Measurements from ENCODE around the gene KRT74. TPM values are rescaled to one million over a fixed set of nuclear protein-coding genes. Genes with fewer than 3 reads are reported as not detected.

Gene KRT74
- total RNA-seq, 4 donors from 2014 or later = not detected

- DNase-seq = no peak
- Histone ChIP-seq H3K9me3 (no peaks in the 10 kb centered on the region), H3K36me3 (no peaks in the 10 kb centered on the region), H3K4me1 (no peaks in the 10 kb centered on the region), H3K4me3 (no peak overlapping the region), H3K27me3 (no peaks in the 10 kb centered on the region), H3K27ac (no peak overlapping the region)
- TF ChIP-seq POLR2A (IDR thresholded peaks at IDR 0.05) (no peak), CTCF (IDR thresholded peaks at IDR 0.05) (no peak)
These were observed 13.7 kb downstream of the KRT74 start for GRCh38 chr12:52559979-52560378.

- Histone ChIP-seq H3K4me1 (no peaks in the 10 kb centered on the region), H3K4me3 (no peak overlapping the region), H3K27ac (no peak overlapping the region), H3K9me3 (no peaks in the 10 kb centered on the region), H3K36me3 (no peaks in the 10 kb centered on the region), H3K27me3 (no peaks in the 10 kb centered on the region)
- TF ChIP-seq CTCF (IDR thresholded peaks at IDR 0.05) (no peak), POLR2A (IDR thresholded peaks at IDR 0.05) (no peak)
- DNase-seq = no peak
These were observed 14.7 kb downstream of the KRT74 start for GRCh38 chr12:52558781-52559445.

DNA sequence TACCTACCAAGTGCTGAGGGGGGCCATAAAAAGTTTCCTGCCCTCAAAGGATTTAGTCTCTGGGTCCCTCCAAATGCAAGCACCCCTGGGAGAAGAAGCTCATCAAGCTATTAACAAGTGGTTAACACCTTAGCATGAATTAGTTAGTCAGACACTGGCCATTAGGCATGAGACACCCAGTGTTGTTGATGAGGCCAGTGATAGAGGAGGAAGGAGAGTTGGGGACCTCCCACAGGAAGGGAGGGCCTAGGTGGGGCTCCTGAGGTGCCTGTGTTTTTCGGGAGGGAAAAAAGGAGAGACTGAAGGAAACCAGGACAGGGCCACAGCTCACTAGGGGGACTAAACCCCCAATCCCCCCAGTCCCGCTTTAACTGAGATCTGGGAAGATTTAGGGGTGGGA, 16.2 kb downstream of the KRT74 start:
- DNase-seq = no peak
- TF ChIP-seq CTCF (IDR thresholded peaks at IDR 0.05) (no peak), POLR2A (IDR thresholded peaks at IDR 0.05) (no peak)
- H3K27me3 ChIP-seq = no peaks in the 10 kb centered on the region
- H3K9me3 ChIP-seq = no peaks in the 10 kb centered on the region
- no peaks in the 10 kb centered on the region for H3K36me3 ChIP-seq
- H3K4me1 ChIP-seq = no peaks in the 10 kb centered on the region
- no peak overlapping the region for H3K4me3 ChIP-seq
- H3K27ac ChIP-seq = no peak overlapping the region

- H3K9me3 ChIP-seq = no peaks in the 10 kb centered on the region
- H3K27me3 ChIP-seq = no peaks in the 10 kb centered on the region
- DNase-seq = no peak
- H3K36me3 ChIP-seq = no peaks in the 10 kb centered on the region
- TF ChIP-seq POLR2A (IDR thresholded peaks at IDR 0.05) (no peak), CTCF (IDR thresholded peaks at IDR 0.05) (no peak)
- H3K4me3 ChIP-seq = no peak overlapping the region
- no peak overlapping the region for H3K27ac ChIP-seq
- H3K4me1 ChIP-seq = no peaks in the 10 kb centered on the region
These were observed 18.1 kb downstream of the KRT74 start for GRCh38 chr12:52555577-52555976.

- Histone ChIP-seq H3K4me3 (no peak within 1 kb of the TSS), H3K36me3 (no peaks in the 10 kb centered on the region), H3K4me1 (no peaks in the 10 kb centered on the region), H3K27me3 (no peaks in the 10 kb centered on the region), H3K9me3 (no peaks in the 10 kb centered on the region), H3K27ac (no peak within 1 kb of the TSS)
- no peak for TF ChIP-seq POLR2A (IDR thresholded peaks at IDR 0.05)
- TF ChIP-seq CTCF (IDR thresholded peaks at IDR 0.05) = no peak
- DNase-seq = no peak
These were observed 20.9 kb downstream of the KRT74 start, which contains the start of gene KRT71 for GRCh38 chr12:52552681-52553195. KRT71 (minus strand) TSS chr12:52553145; CDS start chr12:52553077, 68 bp downstream.

Measured in Peyer's patch (tissue), 4 donors.